HG03442 (cell line): ENCODE measurements around the gene RPL26.

Experiments
- ATAC-seq: cut with Tn5 transposase; IDR thresholded peaks from one replicate; pipeline ENCODE4 v1.9.1; 2021; ENCODE audit warnings: mild to moderate bottlenecking, moderate library complexity; ENCODE audit not compliant: unreplicated experiment

RPL26 gene

DNA sequence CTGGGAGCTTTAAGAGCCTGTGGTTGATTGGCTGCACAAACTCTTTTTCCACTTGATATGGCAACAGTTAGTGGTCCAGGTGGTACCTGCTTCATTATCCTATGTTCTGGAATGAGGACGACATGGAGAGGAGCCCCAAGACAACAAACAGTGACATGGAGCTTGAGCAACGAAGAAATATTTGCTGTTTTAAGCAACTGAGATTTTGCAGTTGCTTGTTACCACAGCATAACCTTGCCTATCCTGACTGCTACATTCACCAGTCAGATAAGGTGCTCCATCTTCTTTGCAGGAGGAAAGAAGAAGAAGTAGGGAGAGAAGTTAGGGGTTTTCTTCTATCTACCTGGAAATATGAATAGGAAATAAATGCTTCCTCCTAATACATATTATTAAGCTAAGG lies 50.9 kb downstream of the RPL26 start:
- no peak for ATAC-seq
